Body of pancreas (tissue), 4 donors: ENCODE measurements around the gene RECQL5. TPM values are rescaled to one million over a fixed set of nuclear protein-coding genes. Genes with fewer than 3 reads are reported as not detected.

Experiments used
- ATAC-seq: fragments of 150-250 bp; one replicate; pipeline ENCODE4 v1.9.1; 2016
- DNase-seq, 4 donors: peaks; one replicate each; pipeline ENCODE4 v3.0.0-alpha.2; 2019
- H3K27ac ChIP-seq, 4 donors: fragments of 200-600 bp; sonication (generic); 1 replicate in 3 of 4; 2 replicates in 1 of 4; pipeline versions ENCODE4 v1.5.1 to v1.6.1; 2016 to 2019; ENCODE audit warnings: mild to moderate bottlenecking in 1 of 4, mixed read lengths in 1 of 4, moderate library complexity in 1 of 4
- H3K27me3 ChIP-seq, 2 donors: fragments of 200-600 bp; sonication (generic); one replicate each; pipeline ENCODE4 v1.6.0; 2016; ENCODE audit warnings: mild to moderate bottlenecking in 1 of 2
- H3K36me3 ChIP-seq, 2 donors: fragments of 200-600 bp; sonication (generic); replicated peaks in 1 of 2; 2 replicates each; pipeline ENCODE4 v1.5.1; 2016; ENCODE audit warnings: low read depth in 2 of 2; ENCODE audit not compliant: insufficient read depth in 1 of 2
- H3K4me1 ChIP-seq: fragments of 200-600 bp; sonication (generic); one replicate; pipeline ENCODE4 v1.6.0; 2016
- H3K4me3 ChIP-seq, 2 donors: fragments of 200-600 bp; sonication (generic); 1 replicate in 1 of 2; 2 replicates in 1 of 2; pipeline ENCODE4 v1.5.1; 2016 to 2019
- H3K9me3 ChIP-seq, 3 donors: fragments of 200-600 bp; sonication (generic); 1 replicate in 2 of 3; 2 replicates in 1 of 3; pipeline ENCODE4 v1.5.1; 2016
- CTCF ChIP-seq, 7 experiments: fragments of 450-650 bp in 4 of 7; fragments of 200-600 bp in 3 of 7; sonication (generic) in 3 of 7; IDR thresholded peaks; one replicate each; pipeline ENCODE4 v1.5.1; 2016 to 2019; ENCODE audit warnings: antibody characterized with exemption in 7 of 7
- POLR2A ChIP-seq, 3 donors: fragments of 450-650 bp; IDR thresholded peaks; one replicate each; pipeline ENCODE4 v1.6.1; 2016; ENCODE audit warnings: antibody characterized with exemption in 3 of 3, mild to moderate bottlenecking in 2 of 3
- WGBS, 2 donors: methylation state at CpG; one replicate each; pipeline ENCODE4 v1.1.5; 2017; 5-methylcytosine and 5-hydroxymethylcytosine counted together
- intact Hi-C: fragments of 100-400 bp; cut with DNase I; formaldehyde crosslinking; loops from one replicate; pipeline ENCODE4 v1.15.1; 2023
- total RNA-seq, 2 donors: library from RNA; depleted of rRNA; stranded (reverse); fragments of >200 nt; gene quantifications; one replicate each; pipeline ENCODE4 v1.1.0, GENCODE V29; 2016

Gene RECQL5
- total RNA-seq, 2 donors from 2014 or later: 8.6 to 38.6 TPM

- H3K4me3 ChIP-seq: no peak overlapping the region
- no peak for TF ChIP-seq POLR2A (IDR thresholded peaks at IDR 0.05)
- peak; percentile 38 to 77 (median 67) for TF ChIP-seq CTCF (IDR thresholded peaks at IDR 0.05)
- DNase-seq (peak; percentile 64 to 75 (median 69)), ATAC-seq (peak; percentile 70)
- H3K27ac ChIP-seq: no peak overlapping the region
- H3K27me3 ChIP-seq: no peaks in the 10 kb centered on the region
- intact Hi-C loops: no loop called here
- H3K4me1 ChIP-seq: peaks cover 3% of the 10 kb centered on the region
- no peaks in the 10 kb centered on the region for H3K9me3 ChIP-seq
- WGBS, 2 donors: 54 to 64% methylated on average over 19 to 28 of the region's 28 CpGs
- H3K36me3 ChIP-seq: no peaks in the 10 kb centered on the region
Observed at GRCh38 chr17:75601057-75601987, 65.6 kb downstream of the RECQL5 start.

- no peaks in the 10 kb centered on the region for H3K36me3 ChIP-seq
- DNase-seq (no peak), ATAC-seq (no peak)
- no peak overlapping the region for H3K27ac ChIP-seq
- H3K4me3 ChIP-seq: no peak overlapping the region
- intact Hi-C loops: no loop called here
- no peaks in the 10 kb centered on the region for H3K9me3 ChIP-seq
- TF ChIP-seq CTCF (IDR thresholded peaks at IDR 0.05) (no peak), POLR2A (IDR thresholded peaks at IDR 0.05) (no peak)
- peaks cover 3% of the 10 kb centered on the region for H3K4me1 ChIP-seq
- WGBS, 2 donors: 84 to 94% methylated on average over 8 to 14 of the region's 17 CpGs
- no peaks in the 10 kb centered on the region for H3K27me3 ChIP-seq
Observed at GRCh38 chr17:75596320-75597087, 70.5 kb downstream of the RECQL5 start.

- no peaks in the 10 kb centered on the region for H3K36me3 ChIP-seq
- H3K9me3 ChIP-seq: no peaks in the 10 kb centered on the region
- whole genome bisulfite sequencing, 2 donors: 77 to 89% methylated on average over 3 to 6 of the region's 6 CpGs
- peaks cover 2% of the 10 kb centered on the region for H3K4me1 ChIP-seq
- intact Hi-C loops: no loop called here
- no peak overlapping the region for H3K4me3 ChIP-seq
- DNase-seq (no peak), ATAC-seq (no peak)
- H3K27ac ChIP-seq: no peak overlapping the region
- H3K27me3 ChIP-seq: no peaks in the 10 kb centered on the region
- no peak for TF ChIP-seq POLR2A (IDR thresholded peaks at IDR 0.05)
- TF ChIP-seq CTCF (IDR thresholded peaks at IDR 0.05): no peak
Observed at GRCh38 chr17:75595920-75596313, 71.0 kb downstream of the RECQL5 start.

GRCh38 chr17:75595284-75595919 is 71.6 kb downstream of the RECQL5 start:
- TF ChIP-seq POLR2A (IDR thresholded peaks at IDR 0.05) (no peak), CTCF (IDR thresholded peaks at IDR 0.05) (no peak)
- no peak for ATAC-seq

More at GRCh38 chr17:75595284-75595919, 71.6 kb downstream of the RECQL5 start:
- no peak overlapping the region for H3K27ac ChIP-seq
- H3K27me3 ChIP-seq: no peaks in the 10 kb centered on the region
- H3K9me3 ChIP-seq: no peaks in the 10 kb centered on the region
- H3K4me3 ChIP-seq: no peak overlapping the region
- H3K4me1 ChIP-seq: no peaks in the 10 kb centered on the region
- DNase-seq: no peak
- intact Hi-C loops: no loop called here
- no peaks in the 10 kb centered on the region for H3K36me3 ChIP-seq
- 70 to 74% methylated on average over 12 of the region's 13 CpGs for WGBS, 2 donors
